Stomach (tissue), 4 donors: ENCODE measurements around the gene VCX.

ENCODE experiments used
- POLR2A ChIP-seq, 4 donors: fragments of 450-650 bp; IDR thresholded peaks; one replicate each; pipeline ENCODE4 v1.6.1; 2016; ENCODE audit warnings: antibody characterized with exemption in 4 of 4, control low read depth in 2 of 4, mild to moderate bottlenecking in 1 of 4, moderate library complexity in 1 of 4
- TF ChIP-seq, protein P1 (sequence below), 7 experiments: fragments of 450-650 bp in 4 of 7; fragments of 200-600 bp in 3 of 7; sonication (generic) in 3 of 7; IDR thresholded peaks; one replicate each; pipeline ENCODE4 v1.5.1; 2016 to 2019; ENCODE audit warnings: antibody characterized with exemption in 7 of 7, control low read depth in 2 of 7, mild to moderate bottlenecking in 1 of 7

DNA sequence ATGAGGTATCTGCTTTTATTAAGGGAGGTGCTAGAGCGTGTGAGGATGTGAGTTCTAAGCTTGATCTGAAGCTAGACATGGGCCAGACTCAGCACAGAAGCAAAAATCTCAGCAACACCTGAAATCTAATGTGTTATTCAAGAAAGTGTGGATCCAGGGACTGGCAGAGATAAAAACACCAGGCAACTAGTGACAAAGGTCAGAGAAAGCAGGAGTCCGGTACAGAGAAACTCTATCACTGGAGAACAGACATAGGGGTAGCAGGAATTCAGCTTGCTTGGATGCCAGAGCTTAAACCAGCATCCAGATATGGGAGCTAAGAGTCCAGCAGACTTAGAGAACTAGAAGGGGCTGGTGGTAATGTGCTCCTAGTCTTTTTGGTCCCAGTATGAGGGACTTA, 34.0 kb downstream of the VCX start:
- no peak for TF ChIP-seq POLR2A (IDR thresholded peaks at IDR 0.05)
- TF ChIP-seq, protein P1, sequence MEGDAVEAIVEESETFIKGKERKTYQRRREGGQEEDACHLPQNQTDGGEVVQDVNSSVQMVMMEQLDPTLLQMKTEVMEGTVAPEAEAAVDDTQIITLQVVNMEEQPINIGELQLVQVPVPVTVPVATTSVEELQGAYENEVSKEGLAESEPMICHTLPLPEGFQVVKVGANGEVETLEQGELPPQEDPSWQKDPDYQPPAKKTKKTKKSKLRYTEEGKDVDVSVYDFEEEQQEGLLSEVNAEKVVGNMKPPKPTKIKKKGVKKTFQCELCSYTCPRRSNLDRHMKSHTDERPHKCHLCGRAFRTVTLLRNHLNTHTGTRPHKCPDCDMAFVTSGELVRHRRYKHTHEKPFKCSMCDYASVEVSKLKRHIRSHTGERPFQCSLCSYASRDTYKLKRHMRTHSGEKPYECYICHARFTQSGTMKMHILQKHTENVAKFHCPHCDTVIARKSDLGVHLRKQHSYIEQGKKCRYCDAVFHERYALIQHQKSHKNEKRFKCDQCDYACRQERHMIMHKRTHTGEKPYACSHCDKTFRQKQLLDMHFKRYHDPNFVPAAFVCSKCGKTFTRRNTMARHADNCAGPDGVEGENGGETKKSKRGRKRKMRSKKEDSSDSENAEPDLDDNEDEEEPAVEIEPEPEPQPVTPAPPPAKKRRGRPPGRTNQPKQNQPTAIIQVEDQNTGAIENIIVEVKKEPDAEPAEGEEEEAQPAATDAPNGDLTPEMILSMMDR (IDR thresholded peaks at IDR 0.05) = no peak
